Right ventricle myocardium superior (tissue), 1 donor: ENCODE results near the gene SH3YL1. TPM values are rescaled to one million over a fixed set of nuclear protein-coding genes. Genes with fewer than 3 reads are reported as not detected.

ENCODE experiments used
- ATAC-seq: fragments of 200-7000 bp; cut with Tn5 transposase; one replicate; pipeline ENCODE4 v1.9.1; 2020; ENCODE audit warnings: mild to moderate bottlenecking; ENCODE audit not compliant: poor library complexity
- DNase-seq: peaks from one replicate; pipeline ENCODE4 v3.0.0-alpha.2; 2020
- intact Hi-C: fragments of 100-400 bp; cut with DNase I; formaldehyde crosslinking; loops from one replicate; pipeline ENCODE4 v1.11.2; 2022
- total RNA-seq: library from RNA; stranded (reverse); fragmentation: NEBNext Ultra II Directional; extraction: Animal tissue kit (Norgen Biotek cat#: 25700); gene quantifications from one replicate; pipeline ENCODE4 v1.2.1, GENCODE V29; 2021
- donor health status: DM: no; HTN: yes; CAD: no; lungs with severe emphysema.

Gene SH3YL1
- total RNA-seq, 1 donor from 2014 or later, result 7.4 TPM

GRCh38 chr2:262117-262516 is 1.7 kb downstream of the SH3YL1 start:
- ATAC-seq, result no peak
- intact Hi-C loops, result no loop called here
- no peak for DNase-seq

- intact Hi-C loops, result no loop called here
- ATAC-seq (no peak), DNase-seq (no peak)
These were observed 3.2 kb downstream of the SH3YL1 start for GRCh38 chr2:260507-261161.

GRCh38 chr2:259789-260331 is 4.0 kb downstream of the SH3YL1 start:
- intact Hi-C loops, result no loop called here
- DNase-seq (no peak), ATAC-seq (no peak)

- intact Hi-C loops, result no loop called here
- DNase-seq, result no peak
These were observed 4.9 kb downstream of the SH3YL1 start for GRCh38 chr2:258933-259332.

GRCh38 chr2:257842-258241 is 6.0 kb downstream of the SH3YL1 start:
- intact Hi-C loops, result no loop called here
- DNase-seq (no peak), ATAC-seq (no peak)

More at GRCh38 chr2:258933-259332, 4.9 kb downstream of the SH3YL1 start:
- no peak for ATAC-seq

- intact Hi-C loops, result no loop called here
- no peak for DNase-seq
- no peak for ATAC-seq
These were observed 6.4 kb downstream of the SH3YL1 start for GRCh38 chr2:257429-257828.

GRCh38 chr2:256094-256493 is 7.7 kb downstream of the SH3YL1 start:
- ATAC-seq (no peak), DNase-seq (no peak)
- intact Hi-C loops, result no loop called here

GRCh38 chr2:255195-255594 is 8.6 kb downstream of the SH3YL1 start:
- no peak for ATAC-seq
- intact Hi-C loops, result no loop called here

GRCh38 chr2:254241-254640 is 9.6 kb downstream of the SH3YL1 start:
- DNase-seq, result no peak
- intact Hi-C loops, result no loop called here
- no peak for ATAC-seq

More at GRCh38 chr2:255195-255594, 8.6 kb downstream of the SH3YL1 start:
- DNase-seq, result no peak

GRCh38 chr2:253202-253638 is 10.6 kb downstream of the SH3YL1 start:
- DNase-seq, result no peak
- intact Hi-C loops, result no loop called here
- no peak for ATAC-seq

- no peak for ATAC-seq
- intact Hi-C loops, result no loop called here
- no peak for DNase-seq
These were observed 11.7 kb downstream of the SH3YL1 start for GRCh38 chr2:252001-252602.

- DNase-seq (no peak), ATAC-seq (no peak)
- intact Hi-C loops, result no loop called here
These were observed 14.2 kb downstream of the SH3YL1 start for GRCh38 chr2:249538-250042.

- ATAC-seq (no peak), DNase-seq (no peak)
- intact Hi-C loops, result no loop called here
These were observed 15.1 kb downstream of the SH3YL1 start for GRCh38 chr2:248724-249123.

GRCh38 chr2:246489-247144 is 17.2 kb downstream of the SH3YL1 start:
- no peak for ATAC-seq
- DNase-seq, result no peak
- intact Hi-C loops, result no loop called here

- intact Hi-C loops, result no loop called here
- ATAC-seq, result no peak
- DNase-seq, result no peak
These were observed 19.3 kb downstream of the SH3YL1 start for GRCh38 chr2:244547-244946.

- DNase-seq, result no peak
- intact Hi-C loops, result no loop called here
- no peak for ATAC-seq
These were observed 25.0 kb downstream of the SH3YL1 start for GRCh38 chr2:238869-239268.

GRCh38 chr2:238431-238830 is 25.4 kb downstream of the SH3YL1 start:
- no peak for DNase-seq
- intact Hi-C loops, result no loop called here
- no peak for ATAC-seq

- DNase-seq (no peak), ATAC-seq (no peak)
- intact Hi-C loops, result no loop called here
These were observed 26.0 kb downstream of the SH3YL1 start for GRCh38 chr2:237878-238277.

- DNase-seq (no peak), ATAC-seq (no peak)
- intact Hi-C loops, result no loop called here
These were observed 26.8 kb downstream of the SH3YL1 start for GRCh38 chr2:236993-237539.
